ENCODE measurements around the gene ATRAID. TPM values are rescaled to one million over a fixed set of nuclear protein-coding genes. Genes with fewer than 3 reads are reported as not detected.

ATRAID gene
- total RNA-seq, 1 experiment from 2014 or later = 97.2 TPM

DNA sequence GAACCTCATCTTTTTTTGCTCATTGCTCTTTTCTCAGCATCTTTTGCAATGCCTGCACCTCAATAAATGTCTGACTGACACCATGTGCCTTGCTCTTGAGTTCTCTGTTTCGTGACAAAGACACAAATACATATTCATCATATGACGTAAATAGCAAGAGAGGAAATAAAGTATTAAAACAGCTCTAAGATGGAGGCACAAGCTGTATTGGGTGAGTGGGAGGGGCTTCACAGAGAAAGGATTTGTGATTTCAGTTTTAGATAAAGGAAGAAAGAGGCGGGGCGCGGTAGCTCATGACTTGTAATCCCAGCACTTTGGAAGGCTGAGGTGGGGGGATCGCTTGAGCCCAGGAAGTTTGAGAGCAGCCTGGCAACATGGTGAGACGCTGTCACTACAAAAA, 8.2 kb downstream of the ATRAID start (continued):
- TF ChIP-seq, protein P1, sequence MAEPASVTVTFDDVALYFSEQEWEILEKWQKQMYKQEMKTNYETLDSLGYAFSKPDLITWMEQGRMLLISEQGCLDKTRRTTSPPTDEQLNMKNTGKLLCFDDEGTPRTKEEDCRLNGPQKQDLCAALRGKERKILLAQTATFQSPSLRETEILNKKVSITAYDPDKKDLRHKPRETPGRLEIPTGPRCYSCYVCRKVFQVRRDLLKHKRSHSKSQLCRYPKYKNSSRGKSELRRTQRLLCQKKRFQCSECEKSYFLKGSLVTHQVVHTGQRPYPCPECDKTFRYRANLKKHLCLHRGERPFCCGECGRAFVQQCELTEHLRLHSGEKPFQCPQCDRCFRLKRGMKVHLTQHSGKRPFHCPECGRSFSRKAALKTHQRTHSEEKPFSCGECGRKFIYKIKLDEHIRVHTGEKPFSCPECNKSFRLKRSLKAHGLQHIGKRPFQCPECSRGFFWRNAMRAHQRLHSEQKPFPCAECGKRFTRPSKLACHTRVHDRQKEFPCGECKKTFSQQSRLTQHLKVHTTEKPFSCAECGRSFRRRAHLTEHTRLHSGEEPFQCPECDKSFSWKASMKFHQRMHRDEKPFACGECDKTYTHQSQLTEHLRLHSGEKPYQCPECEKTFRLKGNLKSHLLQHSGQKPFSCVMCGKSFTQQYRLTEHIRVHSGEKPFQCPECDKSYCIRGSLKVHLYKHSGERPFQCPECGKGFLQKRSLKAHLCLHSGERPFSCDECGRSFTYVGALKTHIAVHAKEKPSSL (CRISPR knock-in tag; conservative IDR thresholded peaks at IDR 0.05) = no peak
- TF ChIP-seq, protein P2, sequence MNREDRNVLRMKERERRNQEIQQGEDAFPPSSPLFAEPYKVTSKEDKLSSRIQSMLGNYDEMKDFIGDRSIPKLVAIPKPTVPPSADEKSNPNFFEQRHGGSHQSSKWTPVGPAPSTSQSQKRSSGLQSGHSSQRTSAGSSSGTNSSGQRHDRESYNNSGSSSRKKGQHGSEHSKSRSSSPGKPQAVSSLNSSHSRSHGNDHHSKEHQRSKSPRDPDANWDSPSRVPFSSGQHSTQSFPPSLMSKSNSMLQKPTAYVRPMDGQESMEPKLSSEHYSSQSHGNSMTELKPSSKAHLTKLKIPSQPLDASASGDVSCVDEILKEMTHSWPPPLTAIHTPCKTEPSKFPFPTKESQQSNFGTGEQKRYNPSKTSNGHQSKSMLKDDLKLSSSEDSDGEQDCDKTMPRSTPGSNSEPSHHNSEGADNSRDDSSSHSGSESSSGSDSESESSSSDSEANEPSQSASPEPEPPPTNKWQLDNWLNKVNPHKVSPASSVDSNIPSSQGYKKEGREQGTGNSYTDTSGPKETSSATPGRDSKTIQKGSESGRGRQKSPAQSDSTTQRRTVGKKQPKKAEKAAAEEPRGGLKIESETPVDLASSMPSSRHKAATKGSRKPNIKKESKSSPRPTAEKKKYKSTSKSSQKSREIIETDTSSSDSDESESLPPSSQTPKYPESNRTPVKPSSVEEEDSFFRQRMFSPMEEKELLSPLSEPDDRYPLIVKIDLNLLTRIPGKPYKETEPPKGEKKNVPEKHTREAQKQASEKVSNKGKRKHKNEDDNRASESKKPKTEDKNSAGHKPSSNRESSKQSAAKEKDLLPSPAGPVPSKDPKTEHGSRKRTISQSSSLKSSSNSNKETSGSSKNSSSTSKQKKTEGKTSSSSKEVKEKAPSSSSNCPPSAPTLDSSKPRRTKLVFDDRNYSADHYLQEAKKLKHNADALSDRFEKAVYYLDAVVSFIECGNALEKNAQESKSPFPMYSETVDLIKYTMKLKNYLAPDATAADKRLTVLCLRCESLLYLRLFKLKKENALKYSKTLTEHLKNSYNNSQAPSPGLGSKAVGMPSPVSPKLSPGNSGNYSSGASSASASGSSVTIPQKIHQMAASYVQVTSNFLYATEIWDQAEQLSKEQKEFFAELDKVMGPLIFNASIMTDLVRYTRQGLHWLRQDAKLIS (CRISPR knock-in tag; IDR thresholded peaks at IDR 0.05; ENCODE audit: borderline replicate concordance) = no peak
- TF ChIP-seq, protein P3, sequence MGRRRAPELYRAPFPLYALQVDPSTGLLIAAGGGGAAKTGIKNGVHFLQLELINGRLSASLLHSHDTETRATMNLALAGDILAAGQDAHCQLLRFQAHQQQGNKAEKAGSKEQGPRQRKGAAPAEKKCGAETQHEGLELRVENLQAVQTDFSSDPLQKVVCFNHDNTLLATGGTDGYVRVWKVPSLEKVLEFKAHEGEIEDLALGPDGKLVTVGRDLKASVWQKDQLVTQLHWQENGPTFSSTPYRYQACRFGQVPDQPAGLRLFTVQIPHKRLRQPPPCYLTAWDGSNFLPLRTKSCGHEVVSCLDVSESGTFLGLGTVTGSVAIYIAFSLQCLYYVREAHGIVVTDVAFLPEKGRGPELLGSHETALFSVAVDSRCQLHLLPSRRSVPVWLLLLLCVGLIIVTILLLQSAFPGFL (CRISPR knock-in tag; IDR thresholded peaks at IDR 0.05; ENCODE audit: borderline replicate concordance) = no peak
- TF ChIP-seq NR2C2 (CRISPR knock-in tag; IDR thresholded peaks at IDR 0.05) (no peak), ATF1 (CRISPR knock-in tag; IDR thresholded peaks at IDR 0.05) (no peak), ZNF423 (CRISPR knock-in tag; IDR thresholded peaks at IDR 0.05) (no peak), SP1 (CRISPR knock-in tag; conservative IDR thresholded peaks at IDR 0.05) (no peak)
- TF ChIP-seq, protein P4, sequence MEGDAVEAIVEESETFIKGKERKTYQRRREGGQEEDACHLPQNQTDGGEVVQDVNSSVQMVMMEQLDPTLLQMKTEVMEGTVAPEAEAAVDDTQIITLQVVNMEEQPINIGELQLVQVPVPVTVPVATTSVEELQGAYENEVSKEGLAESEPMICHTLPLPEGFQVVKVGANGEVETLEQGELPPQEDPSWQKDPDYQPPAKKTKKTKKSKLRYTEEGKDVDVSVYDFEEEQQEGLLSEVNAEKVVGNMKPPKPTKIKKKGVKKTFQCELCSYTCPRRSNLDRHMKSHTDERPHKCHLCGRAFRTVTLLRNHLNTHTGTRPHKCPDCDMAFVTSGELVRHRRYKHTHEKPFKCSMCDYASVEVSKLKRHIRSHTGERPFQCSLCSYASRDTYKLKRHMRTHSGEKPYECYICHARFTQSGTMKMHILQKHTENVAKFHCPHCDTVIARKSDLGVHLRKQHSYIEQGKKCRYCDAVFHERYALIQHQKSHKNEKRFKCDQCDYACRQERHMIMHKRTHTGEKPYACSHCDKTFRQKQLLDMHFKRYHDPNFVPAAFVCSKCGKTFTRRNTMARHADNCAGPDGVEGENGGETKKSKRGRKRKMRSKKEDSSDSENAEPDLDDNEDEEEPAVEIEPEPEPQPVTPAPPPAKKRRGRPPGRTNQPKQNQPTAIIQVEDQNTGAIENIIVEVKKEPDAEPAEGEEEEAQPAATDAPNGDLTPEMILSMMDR (IDR thresholded peaks at IDR 0.05) = no peak

DNA sequence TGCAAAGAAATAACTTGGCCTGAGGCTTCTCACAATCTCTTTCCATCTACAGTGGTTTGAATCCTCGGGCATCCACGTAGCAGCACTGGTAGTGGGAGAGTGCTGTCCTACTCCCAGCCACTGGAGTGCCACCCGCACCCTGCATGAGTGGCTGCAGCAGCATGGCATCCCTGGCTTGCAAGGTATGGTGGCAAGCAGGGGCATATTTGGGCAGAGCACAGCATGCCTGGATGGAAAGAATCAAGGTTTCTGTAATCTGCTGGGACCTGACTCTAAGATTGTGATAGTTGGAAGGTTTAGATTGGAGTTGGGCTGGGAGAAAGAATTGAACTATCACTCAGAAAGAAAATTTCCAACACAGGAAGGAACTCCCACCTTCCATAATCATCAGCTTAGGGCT, 9.3 kb downstream of the ATRAID start:
- Mint-ChIP-seq H3K4me1 (peaks cover 21% of the 10 kb centered on the region), H3K9me3 (no peaks in the 10 kb centered on the region), H3K36me3 (peaks cover 77% of the 10 kb centered on the region), H3K27me3 (ENCODE audit: low read depth) (no peaks in the 10 kb centered on the region), H3K27ac (no peak overlapping the region), H3K4me3 (no peak overlapping the region)
- no peak for DNase-seq (ENCODE audit: low spot score)
- TF ChIP-seq, protein P5, sequence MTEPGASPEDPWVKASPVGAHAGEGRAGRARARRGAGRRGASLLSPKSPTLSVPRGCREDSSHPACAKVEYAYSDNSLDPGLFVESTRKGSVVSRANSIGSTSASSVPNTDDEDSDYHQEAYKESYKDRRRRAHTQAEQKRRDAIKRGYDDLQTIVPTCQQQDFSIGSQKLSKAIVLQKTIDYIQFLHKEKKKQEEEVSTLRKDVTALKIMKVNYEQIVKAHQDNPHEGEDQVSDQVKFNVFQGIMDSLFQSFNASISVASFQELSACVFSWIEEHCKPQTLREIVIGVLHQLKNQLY (CRISPR knock-in tag; IDR thresholded peaks at IDR 0.05) = no peak
- no peak for TF ChIP-seq GABPB1 (CRISPR knock-in tag; IDR thresholded peaks at IDR 0.05)
- no peak for TF ChIP-seq OVOL2 (CRISPR knock-in tag; IDR thresholded peaks at IDR 0.05; ENCODE audit: borderline replicate concordance)
- no peak for TF ChIP-seq GTF2I (CRISPR knock-in tag; conservative IDR thresholded peaks at IDR 0.05)
- no peak for TF ChIP-seq HMGA2 (CRISPR knock-in tag; IDR thresholded peaks at IDR 0.05)
- TF ChIP-seq, protein P6, sequence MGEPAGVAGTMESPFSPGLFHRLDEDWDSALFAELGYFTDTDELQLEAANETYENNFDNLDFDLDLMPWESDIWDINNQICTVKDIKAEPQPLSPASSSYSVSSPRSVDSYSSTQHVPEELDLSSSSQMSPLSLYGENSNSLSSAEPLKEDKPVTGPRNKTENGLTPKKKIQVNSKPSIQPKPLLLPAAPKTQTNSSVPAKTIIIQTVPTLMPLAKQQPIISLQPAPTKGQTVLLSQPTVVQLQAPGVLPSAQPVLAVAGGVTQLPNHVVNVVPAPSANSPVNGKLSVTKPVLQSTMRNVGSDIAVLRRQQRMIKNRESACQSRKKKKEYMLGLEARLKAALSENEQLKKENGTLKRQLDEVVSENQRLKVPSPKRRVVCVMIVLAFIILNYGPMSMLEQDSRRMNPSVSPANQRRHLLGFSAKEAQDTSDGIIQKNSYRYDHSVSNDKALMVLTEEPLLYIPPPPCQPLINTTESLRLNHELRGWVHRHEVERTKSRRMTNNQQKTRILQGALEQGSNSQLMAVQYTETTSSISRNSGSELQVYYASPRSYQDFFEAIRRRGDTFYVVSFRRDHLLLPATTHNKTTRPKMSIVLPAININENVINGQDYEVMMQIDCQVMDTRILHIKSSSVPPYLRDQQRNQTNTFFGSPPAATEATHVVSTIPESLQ (CRISPR knock-in tag; IDR thresholded peaks at IDR 0.05) = no peak
- TF ChIP-seq ZNF263 (CRISPR knock-in tag; IDR thresholded peaks at IDR 0.05; ENCODE audit: low read depth) = no peak
- TF ChIP-seq TEAD1 (CRISPR knock-in tag; IDR thresholded peaks at IDR 0.05) = no peak
- no peak for TF ChIP-seq ATF1 (CRISPR knock-in tag; IDR thresholded peaks at IDR 0.05)
- TF ChIP-seq ZNF423 (CRISPR knock-in tag; IDR thresholded peaks at IDR 0.05) = no peak
- TF ChIP-seq ZNF396 (CRISPR knock-in tag; IDR thresholded peaks at IDR 0.05; ENCODE audit: borderline replicate concordance) = no peak
- TF ChIP-seq ZNF121 (CRISPR knock-in tag; IDR thresholded peaks at IDR 0.05) = no peak
- TF ChIP-seq, protein P7, sequence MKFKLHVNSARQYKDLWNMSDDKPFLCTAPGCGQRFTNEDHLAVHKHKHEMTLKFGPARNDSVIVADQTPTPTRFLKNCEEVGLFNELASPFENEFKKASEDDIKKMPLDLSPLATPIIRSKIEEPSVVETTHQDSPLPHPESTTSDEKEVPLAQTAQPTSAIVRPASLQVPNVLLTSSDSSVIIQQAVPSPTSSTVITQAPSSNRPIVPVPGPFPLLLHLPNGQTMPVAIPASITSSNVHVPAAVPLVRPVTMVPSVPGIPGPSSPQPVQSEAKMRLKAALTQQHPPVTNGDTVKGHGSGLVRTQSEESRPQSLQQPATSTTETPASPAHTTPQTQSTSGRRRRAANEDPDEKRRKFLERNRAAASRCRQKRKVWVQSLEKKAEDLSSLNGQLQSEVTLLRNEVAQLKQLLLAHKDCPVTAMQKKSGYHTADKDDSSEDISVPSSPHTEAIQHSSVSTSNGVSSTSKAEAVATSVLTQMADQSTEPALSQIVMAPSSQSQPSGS (CRISPR knock-in tag; IDR thresholded peaks at IDR 0.05; ENCODE audit: borderline replicate concordance, low read depth) = no peak
- no peak for TF ChIP-seq MYBL2 (CRISPR knock-in tag; IDR thresholded peaks at IDR 0.05)
- TF ChIP-seq, protein P8, sequence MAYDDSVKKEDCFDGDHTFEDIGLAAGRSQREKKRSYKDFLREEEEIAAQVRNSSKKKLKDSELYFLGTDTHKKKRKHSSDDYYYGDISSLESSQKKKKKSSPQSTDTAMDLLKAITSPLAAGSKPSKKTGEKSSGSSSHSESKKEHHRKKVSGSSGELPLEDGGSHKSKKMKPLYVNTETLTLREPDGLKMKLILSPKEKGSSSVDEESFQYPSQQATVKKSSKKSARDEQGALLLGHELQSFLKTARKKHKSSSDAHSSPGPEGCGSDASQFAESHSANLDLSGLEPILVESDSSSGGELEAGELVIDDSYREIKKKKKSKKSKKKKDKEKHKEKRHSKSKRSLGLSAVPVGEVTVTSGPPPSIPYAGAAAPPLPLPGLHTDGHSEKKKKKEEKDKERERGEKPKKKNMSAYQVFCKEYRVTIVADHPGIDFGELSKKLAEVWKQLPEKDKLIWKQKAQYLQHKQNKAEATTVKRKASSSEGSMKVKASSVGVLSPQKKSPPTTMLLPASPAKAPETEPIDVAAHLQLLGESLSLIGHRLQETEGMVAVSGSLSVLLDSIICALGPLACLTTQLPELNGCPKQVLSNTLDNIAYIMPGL (CRISPR knock-in tag; IDR thresholded peaks at IDR 0.05) = no peak
- ATAC-seq = no peak
- ChIA-PET CTCF (interaction anchor here (0.5 kb wide), 1 partner anchor 32 kb away, joined by 3 read pairs; no protein-coding TSS in a partner anchor), POLR2A (no interaction called here)
